ENCODE measurements around the gene OSBPL10.
A peak's percentile ranks its signal among the peaks of the same experiment; 100 is the strongest.

The OSBPL10 gene

DNA sequence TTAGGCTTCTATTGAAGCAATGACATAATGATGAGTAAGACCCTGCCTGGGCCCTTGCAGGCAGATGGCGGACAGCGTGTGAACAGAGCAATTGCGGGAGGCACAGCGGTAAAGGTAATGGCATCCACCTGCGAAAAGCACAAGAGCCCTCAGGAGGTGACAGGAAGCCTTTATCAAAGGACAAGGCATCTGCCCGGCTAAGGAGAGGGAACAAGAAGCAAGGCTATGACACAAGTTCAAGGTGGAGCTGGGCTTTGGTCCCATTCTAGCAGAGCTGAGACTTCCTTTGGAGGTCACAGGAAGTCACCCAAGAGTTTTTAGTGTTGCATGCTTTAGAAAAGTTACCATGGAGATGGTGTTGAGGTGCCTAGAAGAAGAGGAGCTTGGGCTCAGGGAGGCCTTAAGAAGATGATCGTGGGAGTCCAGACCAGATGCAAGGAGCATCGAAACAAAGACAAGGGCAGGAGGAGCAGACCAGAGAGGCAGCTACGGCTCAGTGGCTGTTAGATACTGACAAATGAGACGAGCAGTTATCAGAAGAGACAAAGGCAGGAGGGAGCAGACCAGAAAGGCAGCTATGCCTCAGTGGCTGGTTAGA lies 34.5 kb downstream of the OSBPL10 start:
- Histone ChIP-seq H3F3A (ENCODE audit: insufficient read depth, low read length) (peaks cover 11% of the 10 kb centered on the region; the same call in 1 of the 2 replicates), H3K79me2 (ENCODE audit: insufficient read depth, low read length) (peaks cover 44% of the 10 kb centered on the region), H4K20me1 (ENCODE audit: insufficient read depth, low read length) (no peaks in the 10 kb centered on the region), H3K9me3 (ENCODE audit: low read length) (peaks cover 11% of the 10 kb centered on the region; the same call in 1 of the 2 replicates), H2AFZ (ENCODE audit: low read length) (no peak overlapping the region), H3K27ac (ENCODE audit: low read depth, low read length, poor library complexity, severe bottlenecking) (peak overlapping the region; percentile 98), H3K27me3 (ENCODE audit: insufficient read depth, low read length) (no peaks in the 10 kb centered on the region), H3K4me1 (ENCODE audit: insufficient read depth, low read length, severe bottlenecking) (peaks cover 90% of the 10 kb centered on the region), H3K9ac (ENCODE audit: low read length) (peak overlapping the region; percentile 77), H3K9me2 (ENCODE audit: low read depth, low read length) (no peaks in the 10 kb centered on the region), H3K4me2 (ENCODE audit: low read length) (peak overlapping the region; percentile 79), H3K4me3 (ENCODE audit: low read depth, low read length, poor library complexity, severe bottlenecking) (peak overlapping the region; percentile 44), H3K36me3 (ENCODE audit: insufficient read depth, low read length) (peaks cover 22% of the 10 kb centered on the region)
- TF ChIP-seq, protein P1, sequence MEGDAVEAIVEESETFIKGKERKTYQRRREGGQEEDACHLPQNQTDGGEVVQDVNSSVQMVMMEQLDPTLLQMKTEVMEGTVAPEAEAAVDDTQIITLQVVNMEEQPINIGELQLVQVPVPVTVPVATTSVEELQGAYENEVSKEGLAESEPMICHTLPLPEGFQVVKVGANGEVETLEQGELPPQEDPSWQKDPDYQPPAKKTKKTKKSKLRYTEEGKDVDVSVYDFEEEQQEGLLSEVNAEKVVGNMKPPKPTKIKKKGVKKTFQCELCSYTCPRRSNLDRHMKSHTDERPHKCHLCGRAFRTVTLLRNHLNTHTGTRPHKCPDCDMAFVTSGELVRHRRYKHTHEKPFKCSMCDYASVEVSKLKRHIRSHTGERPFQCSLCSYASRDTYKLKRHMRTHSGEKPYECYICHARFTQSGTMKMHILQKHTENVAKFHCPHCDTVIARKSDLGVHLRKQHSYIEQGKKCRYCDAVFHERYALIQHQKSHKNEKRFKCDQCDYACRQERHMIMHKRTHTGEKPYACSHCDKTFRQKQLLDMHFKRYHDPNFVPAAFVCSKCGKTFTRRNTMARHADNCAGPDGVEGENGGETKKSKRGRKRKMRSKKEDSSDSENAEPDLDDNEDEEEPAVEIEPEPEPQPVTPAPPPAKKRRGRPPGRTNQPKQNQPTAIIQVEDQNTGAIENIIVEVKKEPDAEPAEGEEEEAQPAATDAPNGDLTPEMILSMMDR (IDR thresholded peaks at IDR 0.05; ENCODE audit: low read length): no peak
- no peak for TF ChIP-seq EZH2 (IDR thresholded peaks at IDR 0.05; ENCODE audit: borderline replicate concordance, low read length)

DNA sequence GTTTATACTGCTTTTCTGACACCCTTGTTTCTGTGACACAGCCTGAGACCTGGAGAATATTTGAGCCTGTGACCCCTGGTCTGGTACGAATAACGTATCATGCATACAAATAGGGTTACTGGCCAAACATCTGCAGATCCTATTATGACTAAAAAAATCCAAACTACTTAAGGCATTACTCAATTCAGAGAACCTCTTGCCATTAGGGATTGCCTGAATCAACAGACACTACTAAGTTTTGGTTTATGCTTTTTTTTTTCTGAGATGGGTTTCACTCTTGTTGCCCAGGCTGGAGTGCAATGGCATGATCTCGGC lies 35.4 kb downstream of the OSBPL10 start:
- Histone ChIP-seq H3K79me2 (ENCODE audit: insufficient read depth, low read length) (peaks cover 46% of the 10 kb centered on the region), H2AFZ (ENCODE audit: low read length) (no peak overlapping the region), H3K4me3 (ENCODE audit: low read depth, low read length, poor library complexity, severe bottlenecking) (peak overlapping the region; percentile 24), H3K4me2 (ENCODE audit: low read length) (peak overlapping the region; percentile 62), H3K9me2 (ENCODE audit: low read depth, low read length) (no peaks in the 10 kb centered on the region), H3K27me3 (ENCODE audit: insufficient read depth, low read length) (no peaks in the 10 kb centered on the region), H3K36me3 (ENCODE audit: insufficient read depth, low read length) (peaks cover 18% of the 10 kb centered on the region), H3F3A (ENCODE audit: insufficient read depth, low read length) (peaks cover 11% of the 10 kb centered on the region; the same call in 1 of the 2 replicates), H3K4me1 (ENCODE audit: insufficient read depth, low read length, severe bottlenecking) (peaks cover 90% of the 10 kb centered on the region), H3K9me3 (ENCODE audit: low read length) (peaks cover 9% of the 10 kb centered on the region; the same call in 1 of the 2 replicates), H4K20me1 (ENCODE audit: insufficient read depth, low read length) (no peaks in the 10 kb centered on the region), H3K27ac (ENCODE audit: low read depth, low read length, poor library complexity, severe bottlenecking) (peak overlapping the region; percentile 98), H3K9ac (ENCODE audit: low read length) (peak overlapping the region; percentile 66)
- no peak for TF ChIP-seq EZH2 (IDR thresholded peaks at IDR 0.05; ENCODE audit: borderline replicate concordance, low read length)
- TF ChIP-seq, protein P1 (IDR thresholded peaks at IDR 0.05; ENCODE audit: low read length): no peak

DNA sequence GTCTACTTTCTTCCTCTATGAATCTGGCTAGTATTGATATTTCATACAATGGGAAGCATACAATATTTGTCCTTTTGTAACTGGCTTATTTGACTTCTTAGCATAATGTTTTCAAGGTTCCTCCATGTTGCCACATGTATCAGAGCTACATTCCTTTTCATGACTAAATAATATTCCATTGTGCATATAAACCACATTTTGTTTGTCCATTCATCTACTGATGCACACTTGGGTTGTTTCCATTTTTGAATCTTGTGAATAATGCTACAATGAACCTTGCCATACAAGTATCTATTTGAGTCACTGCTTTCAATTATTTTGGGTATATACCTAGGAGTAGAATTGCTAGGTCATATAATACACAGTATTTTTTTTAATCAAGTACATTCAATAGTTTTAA lies 38.0 kb downstream of the OSBPL10 start:
- Histone ChIP-seq H3F3A (ENCODE audit: insufficient read depth, low read length) (peaks cover 5% of the 10 kb centered on the region; the same call in 1 of the 2 replicates), H3K79me2 (ENCODE audit: insufficient read depth, low read length) (peaks cover 39% of the 10 kb centered on the region), H3K36me3 (ENCODE audit: insufficient read depth, low read length) (peaks cover 14% of the 10 kb centered on the region), H3K4me3 (ENCODE audit: low read depth, low read length, poor library complexity, severe bottlenecking) (no peak overlapping the region), H3K27me3 (ENCODE audit: insufficient read depth, low read length) (no peaks in the 10 kb centered on the region), H3K9me2 (ENCODE audit: low read depth, low read length) (no peaks in the 10 kb centered on the region), H3K4me2 (ENCODE audit: low read length) (peak overlapping the region; percentile 50; the same call in 1 of the 2 replicates), H2AFZ (ENCODE audit: low read length) (no peak overlapping the region), H4K20me1 (ENCODE audit: insufficient read depth, low read length) (no peaks in the 10 kb centered on the region), H3K4me1 (ENCODE audit: insufficient read depth, low read length, severe bottlenecking) (peaks cover 93% of the 10 kb centered on the region), H3K27ac (ENCODE audit: low read depth, low read length, poor library complexity, severe bottlenecking) (peak overlapping the region; percentile 98), H3K9ac (ENCODE audit: low read length) (no peak overlapping the region; the same call in 1 of the 2 replicates), H3K9me3 (ENCODE audit: low read length) (no peaks in the 10 kb centered on the region)
- TF ChIP-seq, protein P1 (IDR thresholded peaks at IDR 0.05; ENCODE audit: low read length): no peak
- TF ChIP-seq EZH2 (IDR thresholded peaks at IDR 0.05; ENCODE audit: borderline replicate concordance, low read length): no peak

Data from OCI-LY1 (cell line).